K562 (cell line): Measurements from ENCODE around the gene CARD10. TPM values are rescaled to one million over a fixed set of nuclear protein-coding genes. Genes with fewer than 3 reads are reported as not detected.

ENCODE experiments used
- ATAC-seq: fragments of 200-7000 bp; cut with Tn5 transposase; 3 replicates; pipeline ENCODE4 v1.9.1; 2020; ENCODE audit warnings: moderate library complexity
- BruUV-seq: library from RNA; stranded (reverse); fragments of 400-500 nt; replicated peaks from 2 replicates; lab custom pipeline; 2021; lab: Mats Ljungman, UMichigan
- CTCF ChIA-PET: fragments of 300-600 bp; formaldehyde crosslinking; extraction: SDS; loops from one replicate; lab custom pipeline; 2021; ENCODE audit warnings: low intra/inter-chr PET ratio; lab: Yijun Ruan, JAX
- POLR2A ChIA-PET: fragments of 300-600, 350-650 bp; sonication (Branson Sonifier 250); formaldehyde crosslinking; extraction: SDS; loops from one replicate; lab custom pipeline; 2021; ENCODE audit warnings: antibody characterized with exemption, inconsistent platforms; lab: Yijun Ruan, JAX
- DNase-seq, 4 experiments: peaks; one replicate each; pipeline versions ENCODE4 v3.0.0 to v3.0.0-alpha.2; 2011 to 2018; ENCODE audit warnings: low spot score in 3 of 4, mixed read lengths in 3 of 4; ENCODE audit errors: extremely low read depth in 1 of 4
- FAIRE-seq: peaks from 2 replicates; lab custom pipeline; 2011; peaks lifted over from hg19 to GRCh38; lab: Jason Lieb, UNC
- H2AFZ ChIP-seq: 2 replicates; pipeline ENCODE4 v1.6.0; 2011; ENCODE audit warnings: low read depth, low read length, control low read depth, inconsistent platforms
- H3K27ac ChIP-seq: fragments of 200-600 bp; 3 replicates; pipeline ENCODE4 v1.8.0; 2011; ENCODE audit warnings: low read depth, mild to moderate bottlenecking, control low read depth, inconsistent platforms, low read length, moderate library complexity, mixed read lengths; ENCODE audit errors: extremely low read depth
- H3K27me3 ChIP-seq, 2 experiments: fragments of 300-600 bp in 1 of 2; 2 replicates in 1 of 2; 3 replicates in 1 of 2; pipeline versions ENCODE4 v1.6.0 to v1.8.0; 2011; ENCODE audit warnings: inconsistent platforms in 2 of 2, low read length in 2 of 2, mild to moderate bottlenecking in 1 of 2, mixed read lengths in 1 of 2, moderate library complexity in 1 of 2; ENCODE audit not compliant: control insufficient read depth in 2 of 2, insufficient read depth in 2 of 2
- H3K36me3 ChIP-seq: fragments of 300-600 bp; 3 replicates; pipeline ENCODE4 v1.8.0; 2011; ENCODE audit warnings: mild to moderate bottlenecking, low read length, inconsistent platforms; ENCODE audit not compliant: control insufficient read depth, insufficient read depth
- H3K4me1 ChIP-seq, 2 experiments: fragments of 200-600 bp in 1 of 2; replicated peaks in 1 of 2; 2 replicates in 1 of 2; 3 replicates in 1 of 2; pipeline versions ENCODE4 v1.5.1 to v1.8.0; 2011; ENCODE audit warnings: inconsistent platforms in 2 of 2, low read length in 2 of 2, mild to moderate bottlenecking in 1 of 2, mixed read lengths in 1 of 2, moderate library complexity in 1 of 2; ENCODE audit not compliant: control insufficient read depth in 2 of 2, insufficient read depth in 2 of 2
- H3K4me2 ChIP-seq: 2 replicates; pipeline ENCODE4 v1.6.1; 2011; ENCODE audit warnings: low read length, control low read depth, inconsistent platforms, mixed read lengths; ENCODE audit not compliant: insufficient read depth
- H3K4me3 ChIP-seq: fragments of 200-600 bp; sonication (generic), shearing (Covaris generic); 2 replicates; pipeline ENCODE4 v1.5.1; 2016; ENCODE audit warnings: control low read depth, inconsistent platforms
- H3K79me2 ChIP-seq: fragments of 200-600 bp; 3 replicates; pipeline ENCODE4 v1.8.0; 2011; ENCODE audit warnings: low read length, inconsistent platforms; ENCODE audit not compliant: control insufficient read depth, insufficient read depth
- H3K9ac ChIP-seq, 2 experiments: 2 replicates each; pipeline versions ENCODE4 v1.6.0 to v1.6.1; 2011; ENCODE audit warnings: low read depth in 2 of 2, low read length in 2 of 2, control low read depth in 1 of 2, inconsistent platforms in 1 of 2, mild to moderate bottlenecking in 1 of 2, mixed read lengths in 1 of 2; ENCODE audit not compliant: insufficient read depth in 1 of 2
- H3K9me1 ChIP-seq: one replicate; pipeline ENCODE4 v1.6.0; 2011; ENCODE audit warnings: inconsistent platforms, mild to moderate bottlenecking, low read length, moderate library complexity; ENCODE audit not compliant: control insufficient read depth, insufficient read depth
- H3K9me3 ChIP-seq: replicated peaks from 2 replicates; pipeline ENCODE4 v1.5.1; 2011; ENCODE audit warnings: low read depth, low read length, inconsistent platforms; ENCODE audit not compliant: control insufficient read depth, insufficient read depth
- H4K20me1 ChIP-seq: replicated peaks from 2 replicates; pipeline ENCODE4 v1.6.1; 2011; ENCODE audit warnings: low read length, inconsistent platforms, mixed read lengths; ENCODE audit not compliant: control insufficient read depth, insufficient read depth
- BDP1 ChIP-seq: IDR thresholded peaks from 3 replicates; pipeline ENCODE4 v1.6.1; 2011; ENCODE audit not compliant: insufficient read length, insufficient read depth
- CREB3L1 ChIP-seq: fragments of 450-650 bp; IDR thresholded peaks from 2 replicates; pipeline ENCODE4 v1.6.1; 2014; ENCODE audit warnings: low read depth, mild to moderate bottlenecking, moderate library complexity, borderline replicate concordance
- ERF ChIP-seq: fragments of 450-650 bp; formaldehyde crosslinking; IDR thresholded peaks from 2 replicates; pipeline ENCODE4 v1.4.0; 2020; ENCODE audit warnings: mild to moderate bottlenecking, mixed read lengths
- POLR3A ChIP-seq: IDR thresholded peaks from 2 replicates; pipeline ENCODE4 v1.6.1; 2011; ENCODE audit warnings: borderline replicate concordance, mild to moderate bottlenecking, moderate library complexity; ENCODE audit not compliant: insufficient read length, insufficient read depth; ENCODE audit errors: extremely low read depth
- PRDM10 ChIP-seq: fragments of 450-650 bp; IDR thresholded peaks from 2 replicates; pipeline ENCODE4 v1.6.1; 2018; ENCODE audit not compliant: partially characterized antibody
- RNF219 ChIP-seq: fragments of 250-450 bp; sonication (Bioruptor Pico); IDR thresholded peaks from 2 replicates; pipeline ENCODE4 v1.5.0; 2022; ENCODE audit warnings: mild to moderate bottlenecking
- TCF15 ChIP-seq: fragments of 250-450 bp; sonication (Bioruptor Pico); IDR thresholded peaks from 2 replicates; pipeline ENCODE4 v1.8.0; 2022; ENCODE audit warnings: moderate library complexity, mild to moderate bottlenecking, inconsistent platforms
- WGBS: fragments of 100-300 bp; shearing (Covaris generic); methylation state at CpG from one replicate; pipeline ENCODE4 v1.1.6; 2016; ENCODE audit warnings: low coverage, mixed read lengths; ENCODE audit not compliant: insufficient coverage; ENCODE audit errors: missing lambda C conversion rate; 5-methylcytosine and 5-hydroxymethylcytosine counted together
- in situ Hi-C: fragments of 300-500 bp; cut with MboI; formaldehyde crosslinking; loops from 4 replicates; pipeline ENCODE4 v1.15.0; 2018; ENCODE audit warnings: inconsistent platforms, mixed read lengths
- intact Hi-C: fragments of 100-400 bp; cut with micrococcal nuclease; formaldehyde crosslinking; loops from 2 replicates; pipeline ENCODE4 v1.14.2; 2022
- polyA plus RNA-seq, 8 experiments: library from polyadenylated mRNA; depleted of rRNA in 4 of 8; stranded (reverse) in 5 of 8; unstranded in 3 of 8; fragments of >200 nt; fragmentation: Nextera tagmentation in 2 of 8; fragmentation: Illumina TruSeq in 1 of 8; extraction: Ambion mirVana in 2 of 8; extraction: Trizol in 1 of 8; gene quantifications; 2 replicates each; pipeline versions ENCODE4 v1.2.1 to v1.2.3, GENCODE V29; 2011 to 2014; ENCODE audit warnings: inconsistent platforms in 1 of 8, missing spikeins in 1 of 8
- total RNA-seq, 7 experiments: library from RNA; depleted of rRNA in 6 of 7; stranded (reverse); fragments of >200 nt in 6 of 7; fragmentation: Illumina TruSeq in 2 of 7; extraction: Trizol in 2 of 7; gene quantifications; 2 replicates each; pipeline versions ENCODE4 v1.2.1 to v1.2.3, GENCODE V29; 2011 to 2021; ENCODE audit warnings: low replicate concordance in 1 of 7
- TF ChIP-seq, protein P1 (sequence below): fragments of 450-650 bp; formaldehyde crosslinking; conservative IDR thresholded peaks from 2 replicates; pipeline ENCODE4 v1.4.0; 2022; ENCODE audit warnings: mild to moderate bottlenecking, missing genetic modification characterization

CARD10 gene
- total and polyA plus RNA-seq, 9 of the 15 experiments (the other 6 are each of a cell fraction or from before 2014, with no cell fraction given), result 0.13 to 5.8 (median 1.6) TPM

DNA sequence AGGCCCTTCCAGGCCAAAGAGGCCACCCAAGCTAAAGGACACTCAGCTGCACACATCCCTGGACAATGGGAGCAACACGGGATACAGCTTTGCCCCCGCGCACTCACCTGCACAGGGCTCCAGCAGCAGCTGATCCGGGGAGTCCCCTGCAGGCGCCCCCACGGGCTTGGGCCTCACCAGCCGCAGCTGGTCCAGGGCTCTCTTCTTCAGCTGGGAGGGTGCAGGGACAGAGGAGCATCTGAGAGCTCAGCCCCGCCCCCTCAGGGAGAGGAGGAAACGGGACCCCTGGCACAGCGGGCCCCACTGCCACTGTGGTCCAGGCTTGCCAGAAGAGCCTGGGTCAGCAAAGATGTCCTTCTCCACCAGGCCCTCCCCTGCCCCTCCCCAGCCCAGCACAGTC, 25.2 kb downstream of the CARD10 start:
- no peaks in the 10 kb centered on the region for H3K36me3 ChIP-seq
- WGBS, result 58% methylated on average over 7 of the region's 10 CpGs
- in situ Hi-C loops (no loop called here), intact Hi-C loops (no loop called here)
- DNase-seq (no peak), ATAC-seq (no peak), FAIRE-seq (no peak)
- ChIA-PET POLR2A (no interaction called here), CTCF (no interaction called here)
- H3K9ac ChIP-seq, result no peak overlapping the region
- no peak overlapping the region for H2AFZ ChIP-seq
- peaks cover 0 to 26% of the 10 kb centered on the region in 2 experiments; a peak in 2 of 5 replicates for H3K4me1 ChIP-seq
- no peaks in the 10 kb centered on the region for H3K9me1 ChIP-seq
- H3K9me3 ChIP-seq, result no peaks in the 10 kb centered on the region
- no peaks in the 10 kb centered on the region for H3K27me3 ChIP-seq
- no peaks in the 10 kb centered on the region for H4K20me1 ChIP-seq
- H3K4me2 ChIP-seq, result no peak overlapping the region
- H3K4me3 ChIP-seq, result no peak overlapping the region
- no peak overlapping the region for H3K27ac ChIP-seq
- no peaks in the 10 kb centered on the region for H3K79me2 ChIP-seq
- no TSS peak for BruUV-seq
- no peak for TF ChIP-seq BDP1
- no peak for TF ChIP-seq POLR3A
- no peak for TF ChIP-seq RNF219
- no peak for TF ChIP-seq PRDM10
- TF ChIP-seq ERF, result no peak
- TF ChIP-seq, protein P1, sequence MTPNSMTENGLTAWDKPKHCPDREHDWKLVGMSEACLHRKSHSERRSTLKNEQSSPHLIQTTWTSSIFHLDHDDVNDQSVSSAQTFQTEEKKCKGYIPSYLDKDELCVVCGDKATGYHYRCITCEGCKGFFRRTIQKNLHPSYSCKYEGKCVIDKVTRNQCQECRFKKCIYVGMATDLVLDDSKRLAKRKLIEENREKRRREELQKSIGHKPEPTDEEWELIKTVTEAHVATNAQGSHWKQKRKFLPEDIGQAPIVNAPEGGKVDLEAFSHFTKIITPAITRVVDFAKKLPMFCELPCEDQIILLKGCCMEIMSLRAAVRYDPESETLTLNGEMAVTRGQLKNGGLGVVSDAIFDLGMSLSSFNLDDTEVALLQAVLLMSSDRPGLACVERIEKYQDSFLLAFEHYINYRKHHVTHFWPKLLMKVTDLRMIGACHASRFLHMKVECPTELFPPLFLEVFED, result no peak
- TF ChIP-seq CREB3L1, result no peak
- TF ChIP-seq TCF15 (CRISPR knock-in tag), result no peak
